ENCODE measurements around the gene UNC5C. TPM values are rescaled to one million over a fixed set of nuclear protein-coding genes. Genes with fewer than 3 reads are reported as not detected.

The UNC5C gene
- total and polyA plus RNA-seq, 2 of the 4 experiments (the other 2 are of a cell fraction) = under 0.01 TPM

DNA sequence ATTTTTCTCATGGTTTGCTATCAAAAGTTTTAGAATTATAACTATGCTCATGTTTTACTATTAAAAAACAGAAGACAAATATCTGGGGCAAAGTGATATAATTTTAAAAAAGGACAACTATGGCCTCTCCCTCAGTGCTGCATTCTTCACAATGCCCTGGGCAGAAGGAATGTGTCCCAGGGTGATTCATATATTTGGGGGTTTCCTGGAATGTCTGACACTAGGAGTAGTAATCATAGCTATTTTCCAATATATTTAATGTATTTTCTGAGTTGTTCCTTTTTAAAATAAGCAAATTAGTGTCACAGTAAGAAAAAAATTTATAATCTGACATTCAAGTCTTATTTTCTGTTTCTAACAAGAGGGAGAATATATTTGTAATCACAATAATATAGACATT is 281.7 kb downstream of the UNC5C start:
- no peak overlapping the region for H3K56ac ChIP-seq (ENCODE audit: extremely low read depth, insufficient read depth, low read length)
- H2AFZ ChIP-seq (replicated peaks; ENCODE audit: low read length, poor library complexity) = no peak overlapping the region
- no peaks in the 10 kb centered on the region for H3K36me3 ChIP-seq (ENCODE audit: control insufficient read depth, insufficient read depth, low read length)
- H3K14ac ChIP-seq (replicated peaks; ENCODE audit: low read depth, low read length) = no peak overlapping the region
- no peak overlapping the region for H2AK9ac ChIP-seq (replicated peaks; ENCODE audit: low read depth, low read length, poor library complexity)
- no peaks in the 10 kb centered on the region for H3K9me3 ChIP-seq (ENCODE audit: control insufficient read depth, insufficient read depth, low read length)
- CTCF ChIA-PET = no interaction called here
- H3K4ac ChIP-seq (ENCODE audit: low read depth, low read length) = no peak overlapping the region
- ATAC-seq (ENCODE audit: low read depth) (peak; percentile 66), DNase-seq (peak; percentile 25)
- intact Hi-C loops (cut with micrococcal nuclease) = no loop called here
- H2BK20ac ChIP-seq (ENCODE audit: low read depth, low read length) = no peak overlapping the region
- no peak overlapping the region for H3K27ac ChIP-seq (ENCODE audit: insufficient read depth, low read length)
- dilution Hi-C loops (cut with HindIII; ENCODE audit: low sequenced_read_pairs, unreplicated experiment) = no loop called here
- no peaks in the 10 kb centered on the region for H3K4me1 ChIP-seq (ENCODE audit: control insufficient read depth, insufficient read depth, low read length)
- POLR2A ChIA-PET (ENCODE audit: unreplicated experiment) = interaction anchor here (0.6 kb wide), 1 partner anchor 270 kb away, joined by 4 read pairs; no protein-coding TSS in a partner anchor
- H2BK120ac ChIP-seq (ENCODE audit: low read depth, low read length) = no peak overlapping the region
- H3K9ac ChIP-seq (ENCODE audit: low read depth, low read length) = no peak overlapping the region
- no peak overlapping the region for H2AK5ac ChIP-seq (ENCODE audit: low read depth, low read length)
- H4K5ac ChIP-seq (ENCODE audit: low read depth, low read length) = no peak overlapping the region
- TF ChIP-seq, protein P1, sequence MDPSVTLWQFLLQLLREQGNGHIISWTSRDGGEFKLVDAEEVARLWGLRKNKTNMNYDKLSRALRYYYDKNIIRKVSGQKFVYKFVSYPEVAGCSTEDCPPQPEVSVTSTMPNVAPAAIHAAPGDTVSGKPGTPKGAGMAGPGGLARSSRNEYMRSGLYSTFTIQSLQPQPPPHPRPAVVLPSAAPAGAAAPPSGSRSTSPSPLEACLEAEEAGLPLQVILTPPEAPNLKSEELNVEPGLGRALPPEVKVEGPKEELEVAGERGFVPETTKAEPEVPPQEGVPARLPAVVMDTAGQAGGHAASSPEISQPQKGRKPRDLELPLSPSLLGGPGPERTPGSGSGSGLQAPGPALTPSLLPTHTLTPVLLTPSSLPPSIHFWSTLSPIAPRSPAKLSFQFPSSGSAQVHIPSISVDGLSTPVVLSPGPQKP (IDR thresholded peaks at IDR 0.05; ENCODE audit: borderline replicate concordance, low read depth, low read length) = no peak
- no peak for TF ChIP-seq MAZ (IDR thresholded peaks at IDR 0.05; ENCODE audit: borderline replicate concordance, low read depth, low read length)
- TF ChIP-seq BHLHE40 (IDR thresholded peaks at IDR 0.05; ENCODE audit: low read depth, low read length) = no peak
- TF ChIP-seq SMC3 (IDR thresholded peaks at IDR 0.05; ENCODE audit: low read depth, low read length) = no peak
- TF ChIP-seq, protein P2, sequence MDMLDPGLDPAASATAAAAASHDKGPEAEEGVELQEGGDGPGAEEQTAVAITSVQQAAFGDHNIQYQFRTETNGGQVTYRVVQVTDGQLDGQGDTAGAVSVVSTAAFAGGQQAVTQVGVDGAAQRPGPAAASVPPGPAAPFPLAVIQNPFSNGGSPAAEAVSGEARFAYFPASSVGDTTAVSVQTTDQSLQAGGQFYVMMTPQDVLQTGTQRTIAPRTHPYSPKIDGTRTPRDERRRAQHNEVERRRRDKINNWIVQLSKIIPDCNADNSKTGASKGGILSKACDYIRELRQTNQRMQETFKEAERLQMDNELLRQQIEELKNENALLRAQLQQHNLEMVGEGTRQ (IDR thresholded peaks at IDR 0.05; ENCODE audit: low read depth, low read length) = no peak
- no peak for TF ChIP-seq CHD1 (IDR thresholded peaks at IDR 0.05; ENCODE audit: low read depth, low read length)
- no peak for TF ChIP-seq MAFK (IDR thresholded peaks at IDR 0.05; ENCODE audit: low read depth, low read length)
- TF ChIP-seq NFE2L2 (IDR thresholded peaks at IDR 0.05; ENCODE audit: low read depth, low read length) = no peak
- no peak for TF ChIP-seq POLR2A (IDR thresholded peaks at IDR 0.05; ENCODE audit: low read depth, low read length)
- no peak for TF ChIP-seq RFX5 (IDR thresholded peaks at IDR 0.05; ENCODE audit: low read depth, low read length)
- no peak for TF ChIP-seq RAD21 (IDR thresholded peaks at IDR 0.05; ENCODE audit: low read length)
- TF ChIP-seq, protein P3, sequence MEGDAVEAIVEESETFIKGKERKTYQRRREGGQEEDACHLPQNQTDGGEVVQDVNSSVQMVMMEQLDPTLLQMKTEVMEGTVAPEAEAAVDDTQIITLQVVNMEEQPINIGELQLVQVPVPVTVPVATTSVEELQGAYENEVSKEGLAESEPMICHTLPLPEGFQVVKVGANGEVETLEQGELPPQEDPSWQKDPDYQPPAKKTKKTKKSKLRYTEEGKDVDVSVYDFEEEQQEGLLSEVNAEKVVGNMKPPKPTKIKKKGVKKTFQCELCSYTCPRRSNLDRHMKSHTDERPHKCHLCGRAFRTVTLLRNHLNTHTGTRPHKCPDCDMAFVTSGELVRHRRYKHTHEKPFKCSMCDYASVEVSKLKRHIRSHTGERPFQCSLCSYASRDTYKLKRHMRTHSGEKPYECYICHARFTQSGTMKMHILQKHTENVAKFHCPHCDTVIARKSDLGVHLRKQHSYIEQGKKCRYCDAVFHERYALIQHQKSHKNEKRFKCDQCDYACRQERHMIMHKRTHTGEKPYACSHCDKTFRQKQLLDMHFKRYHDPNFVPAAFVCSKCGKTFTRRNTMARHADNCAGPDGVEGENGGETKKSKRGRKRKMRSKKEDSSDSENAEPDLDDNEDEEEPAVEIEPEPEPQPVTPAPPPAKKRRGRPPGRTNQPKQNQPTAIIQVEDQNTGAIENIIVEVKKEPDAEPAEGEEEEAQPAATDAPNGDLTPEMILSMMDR (conservative IDR thresholded peaks at IDR 0.05; ENCODE audit: low read depth, low read length) = no peak
- no peak for TF ChIP-seq RCOR1 (IDR thresholded peaks at IDR 0.05; ENCODE audit: insufficient replicate concordance, low read length)
- no peak for TF ChIP-seq FOS (IDR thresholded peaks at IDR 0.05; ENCODE audit: low read depth, low read length)
- TF ChIP-seq CEBPB (IDR thresholded peaks at IDR 0.05; ENCODE audit: low read depth, low read length) = no peak
- TF ChIP-seq MXI1 (IDR thresholded peaks at IDR 0.05; ENCODE audit: borderline replicate concordance, low read depth, low read length) = no peak
- no peak overlapping the region for H3K4me3 ChIP-seq (ENCODE audit: insufficient read depth, low read depth, low read length)
- H4K20me1 ChIP-seq (ENCODE audit: insufficient read depth, low read length) = no peaks in the 10 kb centered on the region
- H4K8ac ChIP-seq (ENCODE audit: low read depth in 2 of 2, low read length in 2 of 2) = no peak overlapping the region
- H3K79me1 ChIP-seq (ENCODE audit: low read depth in 1 of 2, low read length in 2 of 2) = no peaks in the 10 kb centered on the region
- no peaks in the 10 kb centered on the region for H3K27me3 ChIP-seq (ENCODE audit: control insufficient read depth, insufficient read depth, low read length)
- H2BK15ac ChIP-seq (ENCODE audit: low read depth, low read length) = no peak overlapping the region
- no peak overlapping the region for H4K91ac ChIP-seq (ENCODE audit: insufficient read depth, low read depth, low read length)
- H3K23ac ChIP-seq (ENCODE audit: low read depth, low read length) = no peak overlapping the region
- in situ Hi-C loops (cut with MboI; ENCODE audit: low sequenced_read_pairs) = no loop called here
- H3K4me2 ChIP-seq (ENCODE audit: low read depth, low read length) = no peak overlapping the region
- no TSS peak for BruUV-seq (replicated peaks)
- no peak overlapping the region for H3K18ac ChIP-seq (ENCODE audit: low read depth, low read length)
- no peaks in the 10 kb centered on the region for H3K9me1 ChIP-seq (ENCODE audit: insufficient read depth, low read length)
- H2BK5ac ChIP-seq (ENCODE audit: low read depth, low read length, poor library complexity, severe bottlenecking) = no peak overlapping the region
